ENCODE measurements around the gene MAP3K10. TPM values are rescaled to one million over a fixed set of nuclear protein-coding genes. Genes with fewer than 3 reads are reported as not detected.

Gene MAP3K10
- total and polyA plus RNA-seq, 4 donors: 11.1 to 99.7 (median 50.6) TPM

- Histone ChIP-seq H3K4me1 (ENCODE audit: control insufficient read depth, insufficient read depth, low read length) (peaks cover 18% of the 10 kb centered on the region), H3K9me3 (ENCODE audit: control insufficient read depth, insufficient read depth, low read length) (no peaks in the 10 kb centered on the region), H3K27me3 (ENCODE audit: control insufficient read depth, insufficient read depth, low read length) (no peaks in the 10 kb centered on the region), H3K27ac (ENCODE audit: low read depth, low read length) (no peak overlapping the region), H3K36me3 (ENCODE audit: control insufficient read depth, insufficient read depth, low read length) (peaks cover 98% of the 10 kb centered on the region), H3K4me3 (ENCODE audit: low read depth, low read length) (no peak overlapping the region)
- 98% methylated on average over 10 of the region's 14 CpGs for WGBS (ENCODE audit: insufficient coverage)
- DNase-seq (ENCODE audit: low read depth in 4 of 6, low spot score in 6 of 6): no peak
These were observed 46.6 kb downstream of the MAP3K10 start for GRCh38 chr19:40237791-40238190.

GRCh38 chr19:40238775-40239174 is 47.5 kb downstream of the MAP3K10 start:
- Histone ChIP-seq H3K4me1 (ENCODE audit: control insufficient read depth, insufficient read depth, low read length) (peaks cover 26% of the 10 kb centered on the region), H3K9me3 (ENCODE audit: control insufficient read depth, insufficient read depth, low read length) (no peaks in the 10 kb centered on the region), H3K4me3 (ENCODE audit: low read depth, low read length) (no peak overlapping the region), H3K27me3 (ENCODE audit: control insufficient read depth, insufficient read depth, low read length) (no peaks in the 10 kb centered on the region), H3K36me3 (ENCODE audit: control insufficient read depth, insufficient read depth, low read length) (peaks cover 88% of the 10 kb centered on the region), H3K27ac (ENCODE audit: low read depth, low read length) (no peak overlapping the region)
- DNase-seq (ENCODE audit: low read depth in 4 of 6, low spot score in 6 of 6): no peak
- 95% methylated on average over 2 of the region's 9 CpGs for WGBS (ENCODE audit: insufficient coverage)

- Histone ChIP-seq H3K4me3 (ENCODE audit: low read depth, low read length) (no peak overlapping the region), H3K27me3 (ENCODE audit: control insufficient read depth, insufficient read depth, low read length) (no peaks in the 10 kb centered on the region), H3K27ac (ENCODE audit: low read depth, low read length) (no peak overlapping the region), H3K4me1 (ENCODE audit: control insufficient read depth, insufficient read depth, low read length) (peaks cover 28% of the 10 kb centered on the region), H3K9me3 (ENCODE audit: control insufficient read depth, insufficient read depth, low read length) (no peaks in the 10 kb centered on the region), H3K36me3 (ENCODE audit: control insufficient read depth, insufficient read depth, low read length) (peaks cover 79% of the 10 kb centered on the region)
- 90% methylated on average over 9 of the region's 12 CpGs for WGBS (ENCODE audit: insufficient coverage)
- DNase-seq (ENCODE audit: low read depth in 4 of 6, low spot score in 6 of 6): no peak
These were observed 48.4 kb downstream of the MAP3K10 start for GRCh38 chr19:40239415-40240226.

GRCh38 chr19:40240332-40240731 is 49.1 kb downstream of the MAP3K10 start:
- H3K36me3 ChIP-seq (ENCODE audit: control insufficient read depth, insufficient read depth, low read length): peaks cover 72% of the 10 kb centered on the region
- DNase-seq (ENCODE audit: low read depth in 4 of 6, low spot score in 6 of 6): no peak
- H3K9me3 ChIP-seq (ENCODE audit: control insufficient read depth, insufficient read depth, low read length): no peaks in the 10 kb centered on the region
- no peak overlapping the region for H3K27ac ChIP-seq (ENCODE audit: low read depth, low read length)
- H3K4me3 ChIP-seq (ENCODE audit: low read depth, low read length): no peak overlapping the region
- peaks cover 30% of the 10 kb centered on the region for H3K4me1 ChIP-seq (ENCODE audit: control insufficient read depth, insufficient read depth, low read length)
- 95% methylated on average over 6 of the region's 6 CpGs for WGBS (ENCODE audit: insufficient coverage)
- no peaks in the 10 kb centered on the region for H3K27me3 ChIP-seq (ENCODE audit: control insufficient read depth, insufficient read depth, low read length)

- 82% methylated on average over 4 of the region's 12 CpGs for WGBS (ENCODE audit: insufficient coverage)
- Histone ChIP-seq H3K9me3 (ENCODE audit: control insufficient read depth, insufficient read depth, low read length) (no peaks in the 10 kb centered on the region), H3K4me3 (ENCODE audit: low read depth, low read length) (no peak overlapping the region), H3K27ac (ENCODE audit: low read depth, low read length) (peak overlapping the region; percentile 8), H3K27me3 (ENCODE audit: control insufficient read depth, insufficient read depth, low read length) (no peaks in the 10 kb centered on the region), H3K4me1 (ENCODE audit: control insufficient read depth, insufficient read depth, low read length) (peaks cover 30% of the 10 kb centered on the region), H3K36me3 (ENCODE audit: control insufficient read depth, insufficient read depth, low read length) (peaks cover 67% of the 10 kb centered on the region)
- DNase-seq (ENCODE audit: low read depth in 4 of 6, low spot score in 6 of 6): no peak
These were observed 50.0 kb downstream of the MAP3K10 start for GRCh38 chr19:40241125-40241808.

GRCh38 chr19:40241809-40242384 is 50.7 kb downstream of the MAP3K10 start:
- peak; percentile 65 to 93 (median 86) for DNase-seq (ENCODE audit: low read depth in 4 of 6, low spot score in 6 of 6)
- Histone ChIP-seq H3K27me3 (ENCODE audit: control insufficient read depth, insufficient read depth, low read length) (no peaks in the 10 kb centered on the region), H3K9me3 (ENCODE audit: control insufficient read depth, insufficient read depth, low read length) (no peaks in the 10 kb centered on the region), H3K36me3 (ENCODE audit: control insufficient read depth, insufficient read depth, low read length) (peaks cover 65% of the 10 kb centered on the region), H3K27ac (ENCODE audit: low read depth, low read length) (peak overlapping the region; percentile 82), H3K4me1 (ENCODE audit: control insufficient read depth, insufficient read depth, low read length) (peaks cover 33% of the 10 kb centered on the region), H3K4me3 (ENCODE audit: low read depth, low read length) (no peak overlapping the region)
- 34% methylated on average over 21 of the region's 21 CpGs for WGBS (ENCODE audit: insufficient coverage)

GRCh38 chr19:40242480-40242879 is 51.3 kb downstream of the MAP3K10 start:
- peak overlapping the region; percentile 82 for H3K27ac ChIP-seq (ENCODE audit: low read depth, low read length)

GRCh38 chr19:40243181-40243580 is 52.0 kb downstream of the MAP3K10 start:
- no peak for DNase-seq (ENCODE audit: low read depth in 4 of 6, low spot score in 6 of 6)
- peaks cover 63% of the 10 kb centered on the region for H3K36me3 ChIP-seq (ENCODE audit: control insufficient read depth, insufficient read depth, low read length)
- H3K9me3 ChIP-seq (ENCODE audit: control insufficient read depth, insufficient read depth, low read length): no peaks in the 10 kb centered on the region
- H3K27ac ChIP-seq (ENCODE audit: low read depth, low read length): no peak overlapping the region
- H3K27me3 ChIP-seq (ENCODE audit: control insufficient read depth, insufficient read depth, low read length): no peaks in the 10 kb centered on the region
- H3K4me3 ChIP-seq (ENCODE audit: low read depth, low read length): no peak overlapping the region
- WGBS (ENCODE audit: insufficient coverage): 100% methylated on average over 2 of the region's 2 CpGs
- H3K4me1 ChIP-seq (ENCODE audit: control insufficient read depth, insufficient read depth, low read length): peaks cover 37% of the 10 kb centered on the region

More at GRCh38 chr19:40242480-40242879, 51.3 kb downstream of the MAP3K10 start:
- DNase-seq (ENCODE audit: low read depth in 4 of 6, low spot score in 6 of 6): no peak
- H3K36me3 ChIP-seq (ENCODE audit: control insufficient read depth, insufficient read depth, low read length): peaks cover 64% of the 10 kb centered on the region
- no peaks in the 10 kb centered on the region for H3K9me3 ChIP-seq (ENCODE audit: control insufficient read depth, insufficient read depth, low read length)
- peaks cover 33% of the 10 kb centered on the region for H3K4me1 ChIP-seq (ENCODE audit: control insufficient read depth, insufficient read depth, low read length)
- 67% methylated on average over 9 of the region's 12 CpGs for WGBS (ENCODE audit: insufficient coverage)
- H3K27me3 ChIP-seq (ENCODE audit: control insufficient read depth, insufficient read depth, low read length): no peaks in the 10 kb centered on the region
- no peak overlapping the region for H3K4me3 ChIP-seq (ENCODE audit: low read depth, low read length)

GRCh38 chr19:40244579-40245317 is 53.5 kb downstream of the MAP3K10 start:
- Histone ChIP-seq H3K36me3 (ENCODE audit: control insufficient read depth, insufficient read depth, low read length) (peaks cover 62% of the 10 kb centered on the region), H3K27me3 (ENCODE audit: control insufficient read depth, insufficient read depth, low read length) (no peaks in the 10 kb centered on the region), H3K27ac (ENCODE audit: low read depth, low read length) (no peak overlapping the region), H3K4me1 (ENCODE audit: control insufficient read depth, insufficient read depth, low read length) (peaks cover 44% of the 10 kb centered on the region), H3K9me3 (ENCODE audit: control insufficient read depth, insufficient read depth, low read length) (no peaks in the 10 kb centered on the region), H3K4me3 (ENCODE audit: low read depth, low read length) (no peak overlapping the region)
- WGBS (ENCODE audit: insufficient coverage): 43% methylated on average over 11 of the region's 12 CpGs
- DNase-seq (ENCODE audit: low read depth in 4 of 6, low spot score in 6 of 6): peak in 1 of 6 donors; percentile 23

All from spinal cord (tissue), 10 donors.